CD4-positive, alpha-beta T cell treated with Interleukin-1 beta for 1 hour (primary cell): ENCODE results near the gene SAMSN1.

ENCODE experiments used
- DNase-seq, 2 donors: peaks; one replicate each; pipeline ENCODE4 v3.0.0-alpha.2; 2020 to 2022

The SAMSN1 gene

DNA sequence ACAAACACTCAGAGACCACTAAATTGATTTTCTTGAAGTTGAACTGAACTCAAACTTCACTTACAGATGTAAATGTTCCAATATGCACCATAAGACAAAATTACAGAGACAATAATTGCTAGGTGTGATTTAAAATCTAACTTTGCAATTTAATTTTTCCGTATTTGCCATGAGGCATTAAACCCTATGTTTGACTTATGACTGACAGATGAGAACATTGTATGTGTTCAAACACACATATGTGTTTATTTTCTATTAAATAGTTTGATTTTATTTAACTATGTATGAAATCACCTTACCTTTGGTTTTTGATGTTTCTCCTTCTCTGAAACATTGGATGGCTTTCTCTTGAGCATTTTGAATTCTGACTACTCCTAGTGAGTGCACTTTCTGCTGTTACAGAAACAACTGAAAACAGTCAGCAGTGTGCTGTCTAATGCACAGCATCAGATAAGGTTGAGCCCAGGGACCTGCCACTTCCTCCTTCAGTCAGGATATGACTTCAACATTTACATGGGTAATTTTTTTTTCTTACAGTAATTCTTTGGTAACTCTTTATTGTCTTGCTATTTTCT is at the start of gene SAMSN1:
TSS of gene SAMSN1 (minus strand) at position 410 of the 575 bp plus-strand sequence. CDS start at position 356, 54 bp downstream.
- DNase-seq = peak; percentile 84 to 85

DNA sequence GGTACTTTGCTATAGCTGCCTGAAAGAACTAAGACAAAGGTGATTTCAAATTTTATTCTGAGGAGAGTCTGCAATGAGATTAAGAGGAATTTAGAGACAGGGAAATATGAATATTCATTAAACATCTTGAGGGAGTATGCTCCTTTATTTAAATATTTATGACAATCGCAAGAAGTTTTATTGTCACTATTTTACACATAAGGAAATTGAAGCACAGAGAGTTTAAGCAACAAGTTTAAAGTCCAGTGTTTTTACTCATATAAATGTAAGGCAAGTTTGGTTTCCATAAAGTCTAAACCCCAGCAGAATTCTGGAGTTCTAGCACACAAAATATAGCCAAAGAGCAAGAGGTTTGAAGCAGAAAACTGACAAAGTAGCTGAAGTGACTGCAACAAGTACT is 49.3 kb upstream of the SAMSN1 start:
- no peak for DNase-seq

DNA sequence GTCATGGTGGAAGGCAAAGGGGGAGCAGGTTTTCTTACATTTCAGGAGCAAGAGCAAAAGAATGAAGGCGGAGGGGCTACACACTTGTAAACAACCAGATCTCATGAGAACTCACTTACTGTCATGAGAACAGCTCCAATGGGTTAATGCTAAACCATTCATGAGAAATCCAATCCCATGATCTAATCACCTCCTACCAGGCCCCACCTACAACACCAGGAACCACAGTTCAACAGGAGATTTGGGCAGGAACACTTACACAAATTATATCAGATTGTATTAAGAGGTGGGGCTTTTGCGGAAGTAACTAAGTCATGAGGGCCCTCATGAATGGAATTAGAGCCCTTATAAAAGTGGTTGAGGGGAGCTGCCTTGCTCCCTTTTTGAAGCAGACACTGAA is 48.9 kb upstream of the SAMSN1 start:
- DNase-seq = no peak

DNA sequence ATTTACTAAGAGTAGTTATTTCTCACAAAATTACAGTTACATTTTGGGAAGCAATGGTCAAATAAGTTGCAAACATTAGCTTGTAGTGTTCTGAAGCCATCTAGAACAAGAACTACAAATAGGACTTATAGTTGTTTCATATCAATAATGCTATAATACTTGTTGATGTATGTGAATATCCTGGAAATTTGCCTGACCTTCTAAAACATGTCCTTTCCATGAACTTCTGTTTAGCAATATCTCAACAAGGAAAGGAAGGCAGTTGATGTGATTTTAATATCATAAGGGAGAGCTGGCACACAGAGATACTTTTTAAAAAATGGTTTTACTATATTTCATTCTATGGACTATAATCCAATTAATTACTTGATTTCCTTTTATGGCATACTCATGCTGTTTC is 47.1 kb upstream of the SAMSN1 start:
- DNase-seq = no peak

DNA sequence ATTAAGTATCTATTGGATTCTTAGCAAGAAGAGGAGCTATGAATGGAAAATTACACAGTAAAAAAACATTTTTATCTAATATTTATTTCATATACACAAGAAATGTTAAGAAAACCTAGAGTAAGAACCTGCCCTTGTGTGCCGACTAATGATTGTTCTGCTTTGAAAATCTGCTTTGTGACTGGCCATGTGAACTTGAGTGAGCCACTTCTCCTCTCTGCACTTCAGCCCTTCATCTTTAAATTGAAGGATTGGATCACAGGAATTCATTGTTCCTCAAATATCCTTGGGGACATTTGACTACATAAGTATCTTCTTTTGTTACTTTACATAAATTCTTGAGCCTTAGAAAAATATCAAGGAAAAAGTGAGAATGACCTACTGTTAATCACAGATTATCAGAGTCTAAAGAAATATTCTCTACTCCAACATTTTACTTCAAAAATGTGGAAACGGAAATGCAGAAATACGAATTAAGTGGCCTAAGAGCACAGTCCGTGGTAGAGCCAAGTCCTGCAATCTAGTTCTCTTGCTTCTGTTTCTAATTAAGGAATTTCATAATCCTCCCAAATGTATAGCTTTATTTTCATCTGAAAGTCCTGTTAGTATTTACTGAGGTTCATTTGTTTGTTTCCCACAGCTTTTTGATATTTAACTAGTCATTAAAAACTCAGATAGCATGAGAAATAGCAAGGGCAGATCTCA is 46.3 kb upstream of the SAMSN1 start:
- DNase-seq = no peak

DNA sequence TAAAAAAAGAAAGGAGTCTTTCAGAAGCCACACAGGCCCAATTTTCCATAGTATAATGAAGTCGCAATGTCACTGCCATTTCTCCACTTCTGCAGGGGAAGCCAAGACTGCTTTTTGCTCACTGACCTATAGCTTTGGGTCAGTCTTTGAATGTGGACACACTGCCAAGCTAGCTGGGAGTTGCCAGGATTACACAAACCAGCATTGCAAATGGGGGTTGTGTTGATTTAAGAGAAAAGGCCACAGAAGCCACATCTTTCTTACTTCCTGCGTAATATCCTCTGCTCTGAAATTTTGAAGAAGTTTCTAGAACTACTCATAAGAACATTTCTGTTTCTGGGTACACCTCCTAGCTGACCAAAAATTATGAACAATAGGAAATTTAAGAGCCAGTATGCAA is 45.8 kb upstream of the SAMSN1 start:
- peak; percentile 41 to 74 for DNase-seq

DNA sequence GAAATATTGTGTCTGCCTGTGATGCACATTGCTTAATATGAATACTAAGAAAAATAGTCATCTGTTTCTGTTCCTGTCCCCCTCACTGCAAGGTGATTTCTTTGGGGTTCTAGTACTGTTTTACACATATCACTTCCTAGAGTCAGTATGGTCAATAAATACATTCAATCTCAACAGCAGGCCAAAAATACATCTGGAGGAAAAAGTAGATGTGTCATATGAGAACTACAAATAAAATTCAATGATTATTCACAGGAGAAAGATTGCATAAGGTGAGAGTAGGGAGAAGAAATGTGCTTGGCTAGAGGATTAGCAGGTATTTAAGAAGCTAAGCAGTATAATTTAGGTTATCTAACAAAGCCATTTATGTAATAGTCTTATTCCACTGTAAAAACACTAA is 45.3 kb upstream of the SAMSN1 start:
- DNase-seq = no peak

DNA sequence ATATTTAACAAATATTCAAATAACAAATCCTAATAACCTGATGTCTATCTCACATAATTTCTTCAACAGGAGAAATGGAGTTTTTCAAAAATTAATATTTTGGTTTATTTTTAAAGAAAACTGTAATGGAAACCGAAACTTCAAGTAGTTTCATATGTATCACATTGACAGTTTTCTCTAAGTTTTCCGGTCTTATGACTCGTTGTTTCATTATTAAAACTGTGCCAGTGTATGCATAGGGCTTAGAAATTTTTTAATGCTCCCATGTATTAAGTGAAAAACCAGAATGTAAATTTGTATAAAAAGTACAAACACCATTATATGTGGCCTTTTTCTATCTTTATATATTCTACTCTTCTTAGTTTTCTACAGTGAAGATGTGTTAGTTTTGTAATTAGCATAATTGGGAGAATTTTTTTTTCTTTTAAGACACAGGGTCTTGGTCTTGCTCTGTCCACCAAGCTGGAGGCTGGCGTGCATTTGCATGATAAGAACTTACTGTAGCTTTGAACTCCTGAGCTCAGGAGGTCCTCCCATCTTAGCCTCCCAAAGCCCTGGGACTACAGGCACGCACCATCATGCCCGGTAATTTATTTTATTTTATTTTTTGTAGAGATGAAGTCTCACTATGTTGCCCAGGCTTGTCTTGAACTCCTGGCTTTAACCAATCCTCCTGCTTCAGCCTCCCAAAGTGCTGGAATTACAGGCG is 43.9 kb upstream of the SAMSN1 start:
- peak in 1 of 2 donors; percentile 33 for DNase-seq

DNA sequence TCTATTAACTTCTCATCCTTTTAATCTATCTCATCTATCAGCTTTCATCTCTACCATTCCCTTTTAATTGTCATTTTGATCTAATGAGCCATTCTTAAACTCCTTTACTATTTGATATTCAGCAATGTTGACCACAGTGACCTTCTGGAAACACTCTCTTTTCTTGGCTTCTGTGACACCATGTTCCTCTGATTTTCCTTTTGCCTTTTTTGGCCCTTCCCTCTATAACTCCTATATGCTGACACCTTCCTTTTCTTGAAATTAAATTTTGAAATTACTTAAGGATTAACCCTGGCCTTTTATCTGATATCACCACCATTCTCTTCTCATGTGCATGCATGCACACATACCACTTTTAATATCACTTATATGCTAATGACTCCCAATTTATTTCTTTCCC is 41.2 kb upstream of the SAMSN1 start:
- no peak for DNase-seq

DNA sequence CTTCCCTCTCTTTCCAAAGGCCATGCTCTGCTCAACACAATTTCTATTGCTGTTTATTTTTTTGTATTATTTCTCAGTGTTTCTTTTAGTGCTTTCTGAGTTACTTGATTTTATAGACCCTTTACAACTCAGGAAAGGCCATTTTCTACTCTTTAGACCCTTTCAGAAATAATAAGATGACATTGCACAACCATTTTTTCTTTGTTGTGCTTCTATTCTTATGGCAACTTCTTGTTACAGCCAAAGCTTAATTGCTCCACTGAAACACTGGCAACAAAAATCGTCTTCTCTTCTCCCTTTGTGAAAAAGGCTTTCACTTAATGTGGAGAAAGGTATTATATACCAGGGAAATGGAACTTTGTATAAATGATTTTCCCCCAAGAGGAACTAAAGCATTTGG is 39.0 kb upstream of the SAMSN1 start:
- no peak for DNase-seq

DNA sequence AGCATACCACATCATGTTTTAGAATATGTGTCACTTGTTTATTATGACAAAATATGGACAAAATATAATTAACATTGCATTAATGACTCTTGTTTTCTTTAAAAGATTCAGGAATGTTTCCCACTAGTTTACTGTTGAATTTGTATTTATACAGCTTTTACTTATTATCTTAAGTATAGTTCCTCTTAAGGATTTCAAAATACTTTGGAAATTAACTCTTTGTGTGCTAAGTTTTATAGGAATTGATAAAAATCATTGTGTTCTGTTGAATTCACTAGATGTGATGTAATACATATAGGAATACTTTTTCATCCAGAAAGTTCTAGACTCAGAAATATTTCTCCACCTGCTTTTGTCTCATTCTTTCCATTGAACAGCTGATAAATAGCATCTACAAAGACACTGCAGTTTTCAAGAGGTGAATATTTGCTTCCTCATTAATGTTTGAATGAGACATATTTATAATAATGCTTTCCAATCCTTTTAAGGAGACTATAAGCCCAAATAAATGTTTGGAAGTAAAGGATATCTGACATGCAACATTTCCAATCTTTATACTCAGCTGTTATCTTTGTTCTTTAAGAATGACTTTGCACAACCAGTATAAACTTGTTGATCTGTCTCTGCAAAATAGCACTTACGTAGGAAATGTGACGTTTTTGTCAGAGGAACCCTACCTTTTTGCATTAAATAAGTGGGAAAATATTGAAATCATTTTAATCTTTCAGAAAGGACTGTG is 38.4 kb upstream of the SAMSN1 start:
- no peak for DNase-seq

DNA sequence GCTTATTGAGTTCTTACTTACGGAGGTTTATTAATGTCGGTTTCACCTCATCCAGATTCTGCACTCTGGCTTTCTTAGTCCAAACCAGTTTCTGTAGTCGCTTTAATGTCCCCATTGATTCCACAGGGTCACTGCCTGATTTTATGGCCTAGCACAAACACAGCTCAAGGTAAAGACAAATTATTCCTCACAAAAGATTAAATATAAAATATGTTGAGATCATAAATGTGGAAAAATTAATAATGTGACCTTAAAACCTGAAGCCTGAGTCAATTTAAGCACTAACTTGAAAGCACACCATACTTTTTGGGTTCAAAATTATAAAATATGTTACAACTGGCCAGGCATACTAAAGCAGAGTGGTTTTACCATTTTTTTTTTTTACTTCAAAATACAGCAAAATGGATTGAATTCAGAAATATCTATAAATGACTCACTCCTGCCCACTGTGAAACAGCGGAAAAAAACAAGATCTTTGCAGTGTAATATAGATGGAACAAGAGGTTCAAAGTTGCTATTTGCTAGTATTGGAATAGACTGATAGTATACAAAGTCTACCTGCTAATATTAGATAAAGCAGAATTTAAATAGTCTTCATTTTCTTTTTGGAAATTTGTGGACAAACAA is 37.6 kb upstream of the SAMSN1 start:
- DNase-seq = no peak

DNA sequence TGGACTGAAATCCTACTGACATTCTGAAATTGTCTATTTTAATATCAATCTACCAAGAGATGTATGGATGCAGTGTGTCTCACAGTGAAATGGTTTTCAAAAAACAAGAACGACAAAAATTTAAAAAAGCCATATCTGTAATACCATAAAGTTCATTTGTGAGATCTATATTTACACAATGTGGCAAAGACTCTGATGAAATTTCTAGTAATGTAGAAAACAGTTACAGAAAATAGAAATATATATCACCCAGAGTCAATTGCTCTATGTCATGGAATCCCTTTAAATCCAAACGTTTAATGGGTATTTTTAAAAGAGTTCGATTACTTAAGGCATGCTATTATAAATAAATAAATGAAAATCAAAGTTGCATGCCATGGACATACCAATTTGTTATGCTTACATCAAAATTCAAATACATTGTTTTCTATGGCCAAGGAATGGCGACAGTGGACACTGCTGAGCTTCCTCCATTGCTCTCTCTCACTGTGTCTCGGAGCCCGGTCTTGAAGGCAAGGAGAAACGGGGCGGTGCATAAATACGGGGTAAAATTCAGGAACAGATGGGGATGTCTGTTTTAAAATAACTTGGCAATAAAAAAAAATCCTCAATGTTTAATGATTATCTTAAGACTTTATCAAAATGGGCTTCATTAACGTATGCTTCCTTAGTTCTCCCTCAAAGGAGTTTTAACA is 37.0 kb upstream of the SAMSN1 start:
- DNase-seq = no peak

DNA sequence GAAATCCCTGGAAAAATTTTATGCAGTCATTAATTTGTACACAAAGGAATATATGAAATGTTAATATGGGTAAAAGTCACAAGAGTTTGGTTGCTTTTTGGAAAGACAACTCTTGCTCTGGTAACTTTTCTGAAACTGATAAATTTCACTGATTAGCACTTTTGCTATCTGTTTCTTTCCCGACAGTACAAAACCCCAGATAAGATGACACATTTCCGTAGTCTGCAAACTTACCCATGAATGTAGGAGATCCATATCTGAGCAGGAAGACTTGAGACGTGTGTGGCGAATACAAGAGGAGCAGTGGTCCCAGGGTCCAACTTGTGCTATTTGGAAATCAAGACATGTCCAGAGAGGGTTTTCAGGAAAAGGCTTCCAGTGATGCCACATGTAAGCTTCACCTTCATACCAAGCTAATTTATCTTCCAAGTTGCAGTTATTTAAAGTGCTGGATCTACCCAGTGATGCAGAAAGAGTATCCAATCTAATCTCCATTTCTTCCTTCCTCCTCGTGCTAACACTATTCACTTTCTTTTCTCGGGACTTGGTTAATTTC is 35.9 kb upstream of the SAMSN1 start:
- DNase-seq = peak in 1 of 2 donors; percentile 53

DNA sequence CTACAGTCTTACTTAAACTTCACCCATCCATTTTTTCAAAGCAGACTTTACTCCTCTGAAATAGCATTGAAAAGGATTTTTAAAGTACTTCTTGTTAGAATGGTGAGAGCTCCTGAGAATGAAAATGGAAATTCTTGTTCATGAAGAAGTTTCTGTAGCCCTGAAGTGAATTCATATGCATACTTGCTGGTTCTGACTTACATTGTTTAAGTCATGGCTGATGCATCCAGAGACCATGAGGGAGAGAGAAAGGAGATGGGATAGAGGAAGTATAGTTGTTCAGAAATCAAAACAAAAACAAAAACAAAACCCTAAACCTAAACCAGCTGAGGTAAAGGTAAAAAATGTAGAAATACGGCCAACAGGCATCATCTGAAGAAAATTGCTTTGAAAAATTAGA is 27.1 kb upstream of the SAMSN1 start:
- DNase-seq = no peak

DNA sequence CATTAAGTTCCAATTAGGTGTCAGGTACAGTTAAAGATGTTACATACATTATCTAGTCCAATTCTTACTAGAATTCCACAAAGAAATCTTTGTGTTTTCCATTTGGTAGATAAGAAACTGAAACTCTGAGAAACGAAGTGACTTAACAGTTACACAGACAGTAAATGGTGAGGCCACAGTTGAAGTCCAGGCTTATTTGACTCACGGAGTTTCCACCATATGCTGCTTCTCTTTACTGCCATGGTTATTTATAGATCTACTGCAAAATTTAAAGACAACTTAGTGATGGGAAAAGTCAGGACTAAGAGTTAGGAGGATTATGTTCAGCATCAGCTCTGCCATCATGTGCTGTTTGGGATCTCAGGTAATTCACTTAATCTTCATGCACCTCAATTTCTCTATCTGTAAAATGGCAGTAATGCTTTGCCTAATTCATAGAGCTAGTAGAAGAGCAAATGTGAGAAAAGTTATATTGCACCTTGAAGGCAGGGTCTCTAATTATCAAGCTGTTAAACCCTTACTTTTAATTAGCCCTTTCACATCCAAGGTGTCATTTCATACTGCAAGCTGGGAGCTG is 26.2 kb upstream of the SAMSN1 start:
- DNase-seq = no peak

DNA sequence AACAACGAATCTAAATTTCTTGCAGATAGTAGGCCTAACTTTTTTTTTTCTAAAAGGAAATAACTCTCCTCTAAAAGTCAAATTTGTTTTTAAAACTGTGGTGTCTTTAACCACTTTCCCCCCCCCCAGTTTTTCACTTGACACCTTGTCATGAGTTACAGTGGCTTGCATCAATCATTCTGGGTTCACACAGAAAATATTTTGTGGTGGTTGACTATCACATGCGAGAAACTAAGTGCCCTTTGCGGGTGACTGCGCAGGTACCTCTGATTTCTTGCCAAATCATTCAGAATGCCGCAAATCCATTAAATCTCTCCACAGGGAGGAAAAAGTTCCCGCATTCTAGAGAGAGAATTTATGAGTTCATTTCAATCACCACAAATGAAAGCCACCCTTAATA is 23.8 kb upstream of the SAMSN1 start:
- DNase-seq = no peak

DNA sequence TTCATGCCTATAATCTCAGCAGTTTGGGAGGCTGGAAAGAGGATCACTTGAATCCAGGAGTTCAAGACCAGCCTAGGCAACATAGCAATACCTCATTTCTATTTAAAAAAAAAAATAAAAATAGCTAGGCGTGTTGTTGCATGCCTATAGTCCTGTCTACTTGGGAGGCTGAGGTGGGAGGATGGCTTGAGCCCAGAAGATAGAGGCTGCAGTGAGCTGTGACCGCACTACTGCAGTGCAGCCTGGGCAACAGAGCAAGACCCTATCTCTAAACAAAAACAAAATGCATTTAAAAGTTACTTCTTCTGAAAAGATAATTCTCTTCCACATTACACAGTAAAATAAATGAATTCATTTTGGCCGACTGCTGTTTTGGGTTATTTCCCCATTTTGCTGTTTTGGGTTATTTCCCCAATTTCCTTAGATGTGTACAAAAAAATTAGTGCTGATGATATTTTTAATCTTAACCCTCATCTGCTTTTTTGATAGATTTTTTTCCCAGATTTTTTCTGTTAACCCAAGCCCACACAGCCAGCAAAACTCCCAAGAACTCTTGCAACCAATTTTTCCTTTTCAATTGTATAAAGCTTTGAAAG is 23.0 kb upstream of the SAMSN1 start:
- DNase-seq = no peak

DNA sequence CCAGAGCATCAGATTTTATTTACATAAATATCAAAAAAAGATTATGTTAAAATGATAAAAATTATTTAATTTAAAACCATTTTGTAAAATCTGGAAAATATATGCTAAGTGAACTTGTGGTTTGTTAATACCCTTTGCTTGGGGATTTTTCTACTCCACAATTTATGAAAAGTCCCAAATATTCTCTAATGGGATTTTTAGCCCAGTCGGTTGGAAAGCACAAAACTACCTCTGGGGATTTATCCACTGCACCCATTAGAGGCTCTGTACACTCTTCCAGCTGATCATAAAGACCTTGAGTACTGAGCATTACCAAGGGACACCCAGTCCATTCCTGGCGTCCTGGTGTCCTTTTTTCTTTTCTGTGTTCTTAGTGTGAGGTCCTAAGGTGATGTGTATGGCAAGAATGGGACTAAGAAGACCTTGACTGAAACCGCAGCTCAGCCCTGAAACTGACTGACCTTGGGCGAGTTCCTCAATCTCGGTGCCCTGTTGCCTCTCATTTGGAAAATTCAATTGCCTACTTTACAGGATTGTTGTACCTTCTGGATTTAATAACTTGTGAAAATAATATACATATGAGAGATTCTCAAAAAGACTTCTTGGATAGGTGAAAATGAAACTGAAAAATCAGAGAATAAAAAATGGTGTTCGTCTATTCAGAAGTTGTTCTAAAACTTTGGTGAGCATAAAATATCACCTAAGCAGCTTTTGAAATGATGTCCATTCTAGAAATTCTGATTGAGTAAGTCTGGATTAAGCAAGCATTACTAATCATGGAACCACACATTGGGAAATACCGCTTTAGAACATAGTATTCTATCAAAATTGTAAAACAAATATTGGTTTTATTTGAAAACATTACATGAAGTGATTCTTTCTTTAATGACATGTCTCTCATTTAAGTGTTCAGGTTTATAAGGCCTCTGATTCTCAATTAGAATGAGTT is 21.5 kb upstream of the SAMSN1 start:
- DNase-seq = peak in 1 of 2 donors; percentile 12

DNA sequence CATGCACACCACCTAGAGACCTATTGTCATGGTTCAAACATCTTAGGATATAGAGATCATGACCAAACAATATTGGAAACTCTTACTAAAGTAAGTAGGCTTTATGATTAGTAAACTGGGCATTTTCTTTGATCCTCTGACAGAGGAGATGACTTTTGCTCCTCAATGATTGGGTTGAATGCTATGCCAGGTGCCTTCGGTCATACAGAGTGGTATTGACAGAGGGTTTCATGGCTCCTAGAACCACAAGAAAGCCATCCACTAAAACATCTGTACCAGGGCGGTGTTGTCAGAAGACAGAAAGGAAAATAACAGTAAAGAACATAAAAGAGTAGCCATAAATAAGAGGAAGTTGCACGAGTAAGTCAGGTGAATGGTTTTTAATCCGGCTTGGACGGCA is 20.8 kb upstream of the SAMSN1 start:
- no peak for DNase-seq
